Measurements from ENCODE around the gene RNF130.

DNA sequence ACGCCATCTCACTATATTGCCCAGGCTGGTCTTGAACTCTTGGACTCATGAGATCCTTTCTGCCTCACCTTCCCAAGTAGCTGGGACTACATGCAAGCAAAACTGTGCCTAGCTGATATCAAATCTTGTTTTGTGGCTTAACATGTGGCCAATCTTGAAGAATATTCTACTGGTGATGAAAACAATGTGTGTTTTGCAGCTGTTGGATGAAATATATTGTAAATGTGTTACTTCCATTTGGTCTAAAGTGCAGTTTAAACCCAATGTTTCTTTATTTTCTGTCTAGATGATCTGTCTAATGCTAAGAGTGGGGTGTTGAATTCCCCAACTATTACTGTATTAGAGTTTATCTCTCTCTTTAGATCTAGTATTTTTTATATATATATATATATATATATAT, 73.1 kb downstream of the RNF130 start:
- TF ChIP-seq, protein P1, sequence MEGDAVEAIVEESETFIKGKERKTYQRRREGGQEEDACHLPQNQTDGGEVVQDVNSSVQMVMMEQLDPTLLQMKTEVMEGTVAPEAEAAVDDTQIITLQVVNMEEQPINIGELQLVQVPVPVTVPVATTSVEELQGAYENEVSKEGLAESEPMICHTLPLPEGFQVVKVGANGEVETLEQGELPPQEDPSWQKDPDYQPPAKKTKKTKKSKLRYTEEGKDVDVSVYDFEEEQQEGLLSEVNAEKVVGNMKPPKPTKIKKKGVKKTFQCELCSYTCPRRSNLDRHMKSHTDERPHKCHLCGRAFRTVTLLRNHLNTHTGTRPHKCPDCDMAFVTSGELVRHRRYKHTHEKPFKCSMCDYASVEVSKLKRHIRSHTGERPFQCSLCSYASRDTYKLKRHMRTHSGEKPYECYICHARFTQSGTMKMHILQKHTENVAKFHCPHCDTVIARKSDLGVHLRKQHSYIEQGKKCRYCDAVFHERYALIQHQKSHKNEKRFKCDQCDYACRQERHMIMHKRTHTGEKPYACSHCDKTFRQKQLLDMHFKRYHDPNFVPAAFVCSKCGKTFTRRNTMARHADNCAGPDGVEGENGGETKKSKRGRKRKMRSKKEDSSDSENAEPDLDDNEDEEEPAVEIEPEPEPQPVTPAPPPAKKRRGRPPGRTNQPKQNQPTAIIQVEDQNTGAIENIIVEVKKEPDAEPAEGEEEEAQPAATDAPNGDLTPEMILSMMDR (CRISPR knock-in tag; IDR thresholded peaks at IDR 0.05) = no peak
- TF ChIP-seq JUND (CRISPR knock-in tag; IDR thresholded peaks at IDR 0.05) (no peak), RNF2 (conservative IDR thresholded peaks at IDR 0.05; ENCODE audit: low read depth) (no peak), SRSF1 (optimal IDR thresholded peaks at IDR 0.05; ENCODE audit: low read depth, low read length) (no peak), SIN3A (IDR thresholded peaks at IDR 0.05; ENCODE audit: borderline replicate concordance, low read depth, low read length) (no peak), ZNF292 (CRISPR knock-in tag; IDR thresholded peaks at IDR 0.05; ENCODE audit: borderline replicate concordance, low read depth) (no peak), CBX2 (IDR thresholded peaks at IDR 0.05; ENCODE audit: low read depth, low read length) (no peak), CBX2 (CRISPR knock-in tag; IDR thresholded peaks at IDR 0.05; ENCODE audit: low read depth) (no peak)
- TF ChIP-seq, protein P2, sequence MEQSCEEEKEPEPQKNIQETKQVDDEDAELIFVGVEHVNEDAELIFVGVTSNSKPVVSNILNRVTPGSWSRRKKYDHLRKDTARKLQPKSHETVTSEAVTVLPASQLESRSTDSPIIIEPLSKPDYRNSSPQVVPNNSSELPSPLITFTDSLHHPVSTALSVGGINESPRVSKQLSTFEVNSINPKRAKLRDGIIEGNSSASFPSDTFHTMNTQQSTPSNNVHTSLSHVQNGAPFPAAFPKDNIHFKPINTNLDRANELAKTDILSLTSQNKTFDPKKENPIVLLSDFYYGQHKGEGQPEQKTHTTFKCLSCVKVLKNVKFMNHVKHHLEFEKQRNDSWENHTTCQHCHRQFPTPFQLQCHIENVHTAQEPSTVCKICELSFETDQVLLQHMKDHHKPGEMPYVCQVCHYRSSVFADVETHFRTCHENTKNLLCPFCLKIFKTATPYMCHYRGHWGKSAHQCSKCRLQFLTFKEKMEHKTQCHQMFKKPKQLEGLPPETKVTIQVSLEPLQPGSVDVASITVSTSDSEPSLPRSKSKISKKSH (CRISPR knock-in tag; IDR thresholded peaks at IDR 0.05; ENCODE audit: borderline replicate concordance) = no peak
